ENCODE measurements around the gene FFAR3.
"Not testable (repeated sequence)": the region's sequence is repeated elsewhere in the genome, so short reads cannot be mapped to it uniquely, and the experiment has no call there.

The FFAR3 gene

DNA sequence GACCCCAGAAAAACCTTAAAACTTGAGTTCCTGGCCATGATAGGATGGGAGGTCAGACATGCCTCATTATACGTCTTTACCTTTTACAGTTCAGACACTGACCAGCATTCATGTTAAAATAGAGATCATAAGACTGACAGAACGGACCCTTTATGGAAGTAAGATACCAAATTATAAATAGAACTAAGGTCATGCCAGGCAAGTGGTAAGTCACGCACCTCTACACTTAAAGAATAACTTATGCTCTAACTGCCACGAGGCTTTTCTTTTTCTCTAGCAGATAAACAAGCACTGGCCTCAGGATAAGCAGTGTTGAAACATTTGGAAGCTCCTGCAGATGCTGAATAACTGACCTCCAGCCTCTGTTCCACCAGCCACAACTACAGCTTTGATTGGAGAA lies 41.0 kb downstream of the FFAR3 start:
- H3K4me3 ChIP-seq, result no peak overlapping the region
- no peak overlapping the region for H3K27ac ChIP-seq
- TF ChIP-seq, protein P1, sequence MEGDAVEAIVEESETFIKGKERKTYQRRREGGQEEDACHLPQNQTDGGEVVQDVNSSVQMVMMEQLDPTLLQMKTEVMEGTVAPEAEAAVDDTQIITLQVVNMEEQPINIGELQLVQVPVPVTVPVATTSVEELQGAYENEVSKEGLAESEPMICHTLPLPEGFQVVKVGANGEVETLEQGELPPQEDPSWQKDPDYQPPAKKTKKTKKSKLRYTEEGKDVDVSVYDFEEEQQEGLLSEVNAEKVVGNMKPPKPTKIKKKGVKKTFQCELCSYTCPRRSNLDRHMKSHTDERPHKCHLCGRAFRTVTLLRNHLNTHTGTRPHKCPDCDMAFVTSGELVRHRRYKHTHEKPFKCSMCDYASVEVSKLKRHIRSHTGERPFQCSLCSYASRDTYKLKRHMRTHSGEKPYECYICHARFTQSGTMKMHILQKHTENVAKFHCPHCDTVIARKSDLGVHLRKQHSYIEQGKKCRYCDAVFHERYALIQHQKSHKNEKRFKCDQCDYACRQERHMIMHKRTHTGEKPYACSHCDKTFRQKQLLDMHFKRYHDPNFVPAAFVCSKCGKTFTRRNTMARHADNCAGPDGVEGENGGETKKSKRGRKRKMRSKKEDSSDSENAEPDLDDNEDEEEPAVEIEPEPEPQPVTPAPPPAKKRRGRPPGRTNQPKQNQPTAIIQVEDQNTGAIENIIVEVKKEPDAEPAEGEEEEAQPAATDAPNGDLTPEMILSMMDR (IDR thresholded peaks at IDR 0.05), result no peak
- no peak for DNase-seq (ENCODE audit: low spot score)

DNA sequence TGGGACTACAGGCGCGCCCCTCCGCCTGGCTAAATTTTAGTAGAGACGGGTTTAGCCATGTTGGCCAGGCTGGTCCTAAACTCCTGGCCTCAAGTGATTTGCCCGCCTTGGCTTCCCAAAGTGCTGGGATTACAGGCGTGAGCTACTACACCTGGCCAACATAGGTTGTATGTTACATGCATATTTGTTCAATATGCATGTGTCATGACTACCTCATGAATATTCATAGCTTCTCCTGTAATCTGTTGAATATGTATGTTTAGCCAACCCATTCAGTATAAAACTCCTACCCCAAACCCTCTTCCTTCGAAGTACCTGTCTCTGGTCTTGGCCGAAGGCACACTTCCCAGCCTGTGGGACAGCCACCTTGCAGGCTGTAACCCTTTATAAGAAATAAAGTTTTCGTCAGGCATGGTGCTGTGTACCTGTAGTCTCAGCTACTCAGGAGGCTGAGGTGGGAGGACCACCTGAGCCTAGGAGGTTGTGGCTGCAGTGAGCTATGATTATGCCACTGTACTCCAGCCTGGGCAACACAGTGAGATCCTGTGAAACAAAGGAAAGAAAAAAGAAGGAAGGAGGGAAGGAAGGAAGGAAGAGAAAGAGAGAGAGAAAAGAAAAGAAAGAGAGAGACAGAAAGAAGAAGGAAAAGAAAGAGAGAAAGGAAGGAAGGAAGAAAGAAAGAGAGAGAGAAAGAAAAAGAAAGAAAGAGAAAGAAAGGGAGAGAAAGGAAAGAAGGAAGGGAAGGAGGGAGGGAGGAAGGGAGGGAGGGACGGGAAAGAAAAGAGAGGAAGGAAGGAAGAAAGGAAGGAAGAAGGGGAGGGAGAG lies 41.9 kb downstream of the FFAR3 start:
- TF ChIP-seq, protein P1 (IDR thresholded peaks at IDR 0.05), result no peak
- Histone ChIP-seq H3K4me3 (no peak overlapping the region), H3K27ac (no peak overlapping the region)
- no peak for DNase-seq (ENCODE audit: low spot score)

DNA sequence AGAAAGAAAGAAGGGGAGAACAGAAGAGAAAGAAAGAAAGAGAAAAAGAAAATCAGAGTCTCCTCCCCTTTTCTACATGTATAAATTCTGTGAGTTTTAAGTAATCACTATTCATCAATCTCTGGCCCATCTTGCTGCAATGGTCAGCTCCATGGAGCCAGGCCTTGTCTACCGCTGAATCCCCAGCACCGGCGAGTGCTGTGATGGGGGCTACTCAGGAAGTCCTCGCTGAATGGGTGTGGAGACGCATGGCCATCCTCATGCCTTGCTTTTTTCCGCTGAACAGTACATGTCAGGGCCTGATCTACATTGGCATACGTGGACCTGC lies 42.5 kb downstream of the FFAR3 start:
- Histone ChIP-seq H3K27ac (no peak overlapping the region), H3K4me3 (no peak overlapping the region)
- TF ChIP-seq, protein P1 (IDR thresholded peaks at IDR 0.05), result no peak
- DNase-seq (ENCODE audit: low spot score), result no peak

DNA sequence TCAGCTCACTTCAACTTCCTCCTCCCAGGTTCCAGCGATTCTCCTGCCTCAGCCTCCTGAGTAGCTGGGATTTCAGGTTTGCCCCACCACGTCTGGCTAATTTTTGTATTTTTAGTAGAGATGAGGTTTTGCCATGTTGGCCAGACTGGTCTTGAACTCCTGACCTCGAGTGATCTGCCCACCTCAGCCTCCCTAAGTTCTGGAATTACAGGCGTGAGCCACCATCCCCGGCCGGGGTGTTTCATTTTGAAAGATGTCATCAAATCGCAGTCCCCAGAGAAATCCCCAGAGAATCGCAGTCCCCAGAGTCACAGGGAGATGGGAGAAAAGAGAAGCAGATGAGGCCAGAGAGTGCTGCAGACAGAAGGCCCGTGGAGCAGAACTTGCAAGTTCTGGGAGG lies 43.2 kb downstream of the FFAR3 start:
- not testable (repeated sequence) for H3K27ac ChIP-seq; DNase-seq (ENCODE audit: low spot score)

DNA sequence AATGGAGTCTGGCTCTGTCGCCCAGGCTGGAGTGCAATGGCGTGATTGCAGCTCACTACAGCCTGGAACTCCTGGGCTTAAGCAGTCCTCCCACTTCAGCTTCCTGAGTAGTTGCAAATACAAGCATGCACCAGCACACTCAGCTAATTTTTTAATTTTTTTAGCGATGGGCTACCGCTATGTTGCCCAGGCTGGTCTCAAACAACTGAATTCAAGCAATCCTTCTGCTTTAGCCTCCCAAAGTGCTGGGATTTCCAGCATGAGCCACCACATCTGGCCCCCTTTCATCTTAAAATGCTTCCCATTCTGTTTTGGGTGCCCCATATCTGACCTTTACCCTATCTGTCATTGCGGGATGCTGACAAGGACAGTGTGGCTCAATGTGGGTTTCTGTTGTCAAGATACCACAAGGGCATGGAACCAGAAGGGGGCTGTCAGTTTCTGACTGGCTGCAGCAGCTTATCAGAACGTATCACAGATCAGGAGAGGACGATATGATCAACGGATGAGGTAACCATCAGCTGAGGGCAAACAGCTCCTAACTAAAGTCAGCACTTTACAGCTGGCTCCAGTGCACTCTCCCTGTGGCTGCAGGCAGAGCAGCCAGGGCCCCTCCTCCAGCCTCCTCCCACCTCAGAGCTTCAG lies 45.0 kb downstream of the FFAR3 start:
- H3K27ac ChIP-seq, result no peak overlapping the region
- TF ChIP-seq, protein P1 (IDR thresholded peaks at IDR 0.05), result no peak
- H3K4me3 ChIP-seq, result no peak overlapping the region
- no peak for DNase-seq (ENCODE audit: low spot score)

More for the DNA sequence above, 43.2 kb downstream of the FFAR3 start:
- not testable (repeated sequence) for H3K4me3 ChIP-seq

DNA sequence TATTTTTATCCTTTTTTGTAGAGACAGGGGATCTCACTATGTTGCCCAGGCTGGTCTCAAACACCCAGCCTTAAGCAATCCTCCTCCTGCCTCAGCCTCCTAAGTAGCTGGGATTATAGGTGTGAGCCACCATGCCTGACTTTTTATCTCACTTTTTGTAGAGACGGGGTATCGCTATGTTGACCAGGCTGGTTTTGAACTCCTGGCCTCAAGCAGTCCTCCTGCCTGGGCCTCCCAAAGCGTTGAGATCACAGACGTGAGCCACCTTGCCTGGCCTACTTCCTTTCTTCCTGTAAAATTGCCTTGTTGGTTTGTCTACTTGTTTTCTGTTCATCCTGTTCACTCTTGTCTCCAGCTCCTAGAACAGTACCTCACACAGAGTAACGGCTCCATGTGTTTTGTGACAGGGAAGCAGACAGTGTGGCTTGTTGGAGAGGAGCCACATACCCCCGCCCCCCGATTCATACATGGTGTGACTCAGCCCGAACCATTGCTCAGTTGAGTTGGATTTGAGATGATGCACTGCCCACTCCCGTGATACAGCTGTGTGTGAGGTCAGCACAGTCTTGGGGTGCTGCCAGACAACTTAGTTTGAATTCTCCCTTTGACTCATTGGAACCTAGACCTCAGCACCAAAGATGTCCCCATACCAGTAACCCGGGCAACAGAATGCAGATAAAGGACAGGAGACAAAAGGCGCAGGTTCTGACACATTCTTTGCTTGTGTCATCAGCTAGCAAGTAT lies 46.8 kb downstream of the FFAR3 start:
- TF ChIP-seq, protein P1 (IDR thresholded peaks at IDR 0.05), result no peak
- no peak overlapping the region for H3K4me3 ChIP-seq
- no peak for DNase-seq (ENCODE audit: low spot score)
- H3K27ac ChIP-seq, result no peak overlapping the region

DNA sequence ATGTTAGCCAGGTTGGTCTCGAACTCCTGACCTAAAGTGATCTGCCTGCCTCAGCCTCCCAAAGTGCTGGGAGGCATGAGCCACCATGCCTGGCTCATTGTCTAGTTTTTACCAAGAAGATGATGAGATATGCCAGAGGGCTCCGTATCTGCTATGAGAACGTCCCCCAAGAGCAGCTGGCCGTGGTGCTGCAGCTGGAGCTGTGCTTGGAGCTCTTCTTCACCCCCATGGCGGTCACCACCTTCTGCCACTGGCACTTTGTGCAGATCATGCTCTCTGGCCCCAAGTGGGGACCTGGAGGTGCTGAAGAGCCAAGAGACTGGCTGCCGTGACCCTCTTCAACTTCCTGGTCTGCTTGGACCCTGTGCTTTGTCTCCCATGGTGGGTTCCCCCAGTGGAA lies 49.4 kb downstream of the FFAR3 start:
- Histone ChIP-seq H3K4me3 (no peak overlapping the region), H3K27ac (no peak overlapping the region)
- no peak for DNase-seq (ENCODE audit: low spot score)
- TF ChIP-seq, protein P1 (IDR thresholded peaks at IDR 0.05), result no peak

All from coronary artery (tissue), 2 donors.